GM20431 (cell line): ENCODE results near the gene ACYP2.
"Not testable (repeated sequence)": the region's sequence is repeated elsewhere in the genome, so short reads cannot be mapped to it uniquely, and the experiment has no call there.

Source experiments
- in situ Hi-C: fragments of 300-500 bp; cut with MseI, MboI; formaldehyde crosslinking; loops from one replicate; pipeline ENCODE4 v1.15.0; 2020; ENCODE audit warnings: low sequenced_read_pairs; ENCODE audit not compliant: unreplicated experiment

ACYP2 gene

GRCh38 chr2:54259413-54260240 is 144.2 kb downstream of the ACYP2 start:
- in situ Hi-C loops: no loop called here

GRCh38 chr2:54260241-54260595 is 144.8 kb downstream of the ACYP2 start:
- in situ Hi-C loops: no loop called here

- in situ Hi-C loops: no loop called here
These were observed 146.1 kb downstream of the ACYP2 start for GRCh38 chr2:54261537-54261936.

DNA sequence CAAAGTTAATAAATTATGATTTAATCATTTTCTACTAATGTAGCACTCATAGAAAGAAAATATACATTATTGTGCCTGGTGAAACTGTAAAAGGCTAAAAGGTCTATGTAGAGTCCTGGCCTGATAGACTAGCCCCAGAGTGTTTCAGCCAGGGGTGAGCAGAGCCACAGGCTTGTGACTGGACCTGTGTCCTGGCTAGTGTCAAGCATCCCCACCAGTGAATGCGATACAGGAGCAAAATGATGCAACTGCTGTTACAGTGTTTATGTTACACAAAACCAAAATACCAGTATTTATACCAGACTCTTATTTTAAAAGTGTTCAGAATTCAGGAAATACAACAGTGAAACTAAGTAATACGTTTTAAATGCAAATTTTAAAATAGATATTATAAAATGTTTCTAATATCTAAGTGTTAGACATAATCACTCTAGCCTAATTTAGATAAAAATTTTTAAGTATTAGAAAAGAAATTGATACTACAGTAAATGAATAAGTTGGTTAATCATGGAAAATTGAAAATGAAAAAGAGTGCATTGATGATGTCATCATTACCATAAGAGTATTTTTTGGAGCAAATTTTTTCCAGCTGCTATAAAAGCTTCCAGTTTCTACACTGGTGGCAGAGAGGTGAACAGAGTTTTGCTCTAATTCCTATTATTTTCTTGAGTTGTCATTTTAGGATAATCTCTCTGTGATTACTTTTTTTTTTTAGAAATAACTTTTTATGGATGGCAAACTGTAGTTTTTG is 146.8 kb downstream of the ACYP2 start:
- in situ Hi-C loops: no loop called here

GRCh38 chr2:54265081-54265480 is 149.7 kb downstream of the ACYP2 start:
- in situ Hi-C loops: not testable (repeated sequence)

DNA sequence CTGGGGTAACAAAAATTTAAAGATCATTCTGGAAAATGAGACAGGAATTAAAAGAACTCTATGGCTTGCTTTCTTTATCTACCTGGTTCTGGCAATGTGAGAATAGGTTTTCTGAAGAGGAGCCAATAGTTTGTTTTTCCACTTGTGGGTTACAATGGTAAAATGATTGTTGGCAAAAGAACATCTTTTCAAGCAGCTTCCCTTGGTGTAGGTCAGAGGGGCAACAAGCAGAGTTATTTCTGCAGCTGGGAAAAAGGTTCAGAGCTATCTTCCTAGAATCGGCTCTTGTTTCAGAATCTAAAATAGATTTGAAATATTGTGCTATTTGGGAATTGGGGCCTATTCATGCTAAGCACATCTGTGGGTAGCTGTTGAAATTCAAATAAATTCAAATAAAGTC is 152.2 kb downstream of the ACYP2 start:
- in situ Hi-C loops: no loop called here

DNA sequence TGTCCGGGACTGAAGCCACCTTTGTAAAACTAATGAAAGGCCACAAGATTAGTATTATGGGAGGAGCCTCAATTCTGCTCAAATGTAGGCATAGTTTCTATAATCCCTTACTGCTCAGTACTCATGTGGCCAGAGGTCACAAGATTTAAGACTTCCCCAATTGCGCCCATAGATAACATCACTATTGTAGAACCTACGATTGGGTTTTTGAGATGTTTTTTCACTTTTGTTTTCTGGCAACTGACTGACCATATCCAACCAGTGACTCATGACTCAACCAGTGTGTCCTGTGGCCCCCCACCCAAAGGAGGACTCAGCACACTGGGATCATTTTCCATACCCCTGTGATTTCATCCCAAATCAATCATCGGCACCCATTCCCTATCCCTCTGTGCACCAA is 155.8 kb downstream of the ACYP2 start:
- in situ Hi-C loops: no loop called here

GRCh38 chr2:54271843-54272627 is 156.6 kb downstream of the ACYP2 start:
- in situ Hi-C loops: no loop called here

DNA sequence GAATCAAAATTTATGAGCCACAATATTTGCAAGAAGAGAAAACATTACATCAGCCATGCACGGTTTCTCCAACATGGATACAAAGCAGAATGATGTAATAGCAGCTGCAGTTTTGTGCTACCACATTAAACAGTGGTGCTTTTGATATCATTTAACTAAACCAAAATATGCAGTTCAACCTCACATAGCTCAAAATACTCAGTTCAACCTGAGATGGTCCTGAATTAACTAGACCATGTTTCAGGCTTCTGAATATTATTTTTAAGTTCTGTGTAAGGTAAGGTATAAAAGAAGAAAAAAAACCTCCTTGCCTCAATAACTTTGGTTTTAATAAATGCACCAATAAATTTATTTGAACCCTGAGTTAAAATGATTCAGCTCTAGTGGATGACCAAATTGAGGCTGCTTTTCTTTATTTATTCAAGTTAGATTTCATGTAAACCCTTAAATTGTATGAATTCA is 159.4 kb downstream of the ACYP2 start:
- in situ Hi-C loops: no loop called here

GRCh38 chr2:54275541-54275940 is 160.1 kb downstream of the ACYP2 start:
- in situ Hi-C loops: no loop called here

- in situ Hi-C loops: no loop called here
These were observed 164.0 kb downstream of the ACYP2 start for GRCh38 chr2:54279385-54279784.

GRCh38 chr2:54284826-54285225 is 169.4 kb downstream of the ACYP2 start:
- in situ Hi-C loops: no loop called here

- in situ Hi-C loops: no loop called here
These were observed 170.0 kb downstream of the ACYP2 start for GRCh38 chr2:54285451-54285850.

- in situ Hi-C loops: no loop called here
These were observed 172.1 kb downstream of the ACYP2 start for GRCh38 chr2:54287532-54287931.

GRCh38 chr2:54289917-54290316 is 174.5 kb downstream of the ACYP2 start:
- in situ Hi-C loops: no loop called here

- in situ Hi-C loops: no loop called here
These were observed 175.1 kb downstream of the ACYP2 start for GRCh38 chr2:54290356-54291025.

- in situ Hi-C loops: not testable (repeated sequence)
These were observed 179.2 kb downstream of the ACYP2 start for GRCh38 chr2:54294665-54295064.

- in situ Hi-C loops: no loop called here
These were observed 180.5 kb downstream of the ACYP2 start for GRCh38 chr2:54295911-54296310.

DNA sequence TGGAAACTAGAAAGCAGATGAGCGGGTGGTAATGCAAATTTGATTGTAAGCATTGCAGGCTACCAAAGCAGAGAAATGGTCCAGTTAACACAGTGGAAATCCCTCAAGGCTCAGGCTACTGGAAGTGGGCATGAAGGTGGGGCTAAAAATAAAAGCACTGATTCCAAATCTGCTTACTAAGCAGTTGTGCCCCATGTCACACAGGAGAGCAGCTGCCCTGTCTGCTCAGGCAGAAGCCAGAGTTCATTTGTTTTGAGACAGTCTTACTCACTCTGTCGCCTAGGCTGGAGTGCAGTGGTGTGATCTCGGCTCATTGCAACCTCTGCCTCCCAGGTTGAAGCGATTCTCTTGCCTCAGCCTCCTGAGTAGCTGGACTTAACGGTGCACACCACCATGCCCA is 183.1 kb downstream of the ACYP2 start:
- in situ Hi-C loops: no loop called here

GRCh38 chr2:54303631-54304030 is 188.2 kb downstream of the ACYP2 start:
- in situ Hi-C loops: no loop called here
